Gastroesophageal sphincter (tissue), 4 donors: ENCODE measurements around the gene ITGA6. TPM values are rescaled to one million over a fixed set of nuclear protein-coding genes. Genes with fewer than 3 reads are reported as not detected.
"Not testable (repeated sequence)": the region's sequence is repeated elsewhere in the genome, so short reads cannot be mapped to it uniquely, and the experiment has no call there.

Experiments
- ATAC-seq: fragments of 150-250 bp; one replicate; pipeline ENCODE4 v1.9.1; 2016; ENCODE audit warnings: mild to moderate bottlenecking, moderate library complexity
- H3K27ac ChIP-seq, 4 donors: fragments of 200-600 bp; sonication (generic) in 3 of 4; 1 replicate in 3 of 4; 2 replicates in 1 of 4; pipeline ENCODE4 v1.5.1; 2016 to 2019
- H3K27me3 ChIP-seq: fragments of 200-600 bp; sonication (generic); one replicate; pipeline ENCODE4 v1.5.1; 2019
- H3K36me3 ChIP-seq, 2 donors: fragments of 200-600 bp; sonication (generic); one replicate each; pipeline ENCODE4 v1.5.1; 2019; ENCODE audit warnings: control low read depth in 1 of 2
- H3K4me1 ChIP-seq, 3 donors: fragments of 200-600 bp; sonication (generic); 1 replicate in 2 of 3; 2 replicates in 1 of 3; pipeline ENCODE4 v1.5.1; 2016 to 2019; ENCODE audit warnings: control low read depth in 2 of 3
- H3K4me3 ChIP-seq, 2 donors: fragments of 200-600 bp; sonication (generic); one replicate each; pipeline ENCODE4 v1.5.1; 2019; ENCODE audit warnings: mild to moderate bottlenecking in 1 of 2, moderate library complexity in 1 of 2
- H3K9me3 ChIP-seq, 3 donors: fragments of 200-600 bp; sonication (generic); one replicate each; pipeline ENCODE4 v1.5.1; 2017 to 2019; ENCODE audit warnings: control low read depth in 2 of 3
- EP300 ChIP-seq: sonication (generic); formaldehyde crosslinking; IDR thresholded peaks from one replicate; pipeline ENCODE4 v1.6.1; 2017; ENCODE audit warnings: antibody characterized with exemption, mild to moderate bottlenecking
- POLR2A ChIP-seq, 2 donors: fragments of 450-650 bp; IDR thresholded peaks; one replicate each; pipeline ENCODE4 v1.6.1; 2017; ENCODE audit warnings: antibody characterized with exemption in 2 of 2, mild to moderate bottlenecking in 2 of 2, moderate library complexity in 1 of 2
- POLR2AphosphoS5 ChIP-seq: sonication (generic); formaldehyde crosslinking; IDR thresholded peaks from one replicate; pipeline ENCODE4 v1.6.1; 2017; ENCODE audit warnings: antibody characterized with exemption
- WGBS, 2 donors: methylation state at CpG; one replicate each; pipeline ENCODE4 v1.1.5; 2018; ENCODE audit warnings: low coverage in 1 of 2; 5-methylcytosine and 5-hydroxymethylcytosine counted together
- total RNA-seq, 4 donors: library from RNA; depleted of rRNA; stranded (reverse); fragments of >200 nt; gene quantifications; one replicate each; pipeline ENCODE4 v1.1.0, GENCODE V29; 2016
- TF ChIP-seq, protein P1 (sequence below), 4 experiments: fragments of 200-600 bp in 2 of 4; fragments of 450-650 bp in 2 of 4; sonication (generic) in 1 of 4; IDR thresholded peaks; one replicate each; pipeline ENCODE4 v1.5.1; 2017 to 2019; ENCODE audit warnings: antibody characterized with exemption in 4 of 4, mild to moderate bottlenecking in 2 of 4, moderate library complexity in 2 of 4

ITGA6 gene
- total RNA-seq, 4 donors from 2014 or later: 32.5 to 62.2 (median 48.7) TPM

DNA sequence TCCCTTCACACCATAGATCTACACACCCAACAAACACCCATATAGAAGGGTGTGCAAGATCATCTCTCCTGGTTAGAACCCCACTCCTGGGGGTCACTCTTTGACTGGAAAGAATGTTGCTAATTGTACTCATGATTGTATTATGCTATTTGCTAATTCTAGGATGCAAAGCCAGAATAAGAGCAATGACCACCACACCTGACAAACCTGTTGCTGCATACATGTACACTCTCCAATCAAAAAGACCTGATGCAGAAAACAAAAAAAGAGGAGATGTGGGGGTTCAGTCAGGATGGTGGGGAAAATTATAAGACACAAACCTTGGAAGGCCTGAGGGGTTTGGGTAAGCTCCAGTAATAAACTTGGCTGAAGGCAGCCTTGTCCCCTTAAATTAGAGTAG lies 91.6 kb downstream of the ITGA6 start:
- no peak overlapping the region for H3K4me3 ChIP-seq
- no peaks in the 10 kb centered on the region for H3K27me3 ChIP-seq
- no peaks in the 10 kb centered on the region for H3K4me1 ChIP-seq
- H3K27ac ChIP-seq: no peak overlapping the region
- no peaks in the 10 kb centered on the region for H3K9me3 ChIP-seq
- TF ChIP-seq POLR2A (IDR thresholded peaks at IDR 0.05) (no peak), EP300 (no peak), POLR2AphosphoS5 (no peak)
- TF ChIP-seq, protein P1, sequence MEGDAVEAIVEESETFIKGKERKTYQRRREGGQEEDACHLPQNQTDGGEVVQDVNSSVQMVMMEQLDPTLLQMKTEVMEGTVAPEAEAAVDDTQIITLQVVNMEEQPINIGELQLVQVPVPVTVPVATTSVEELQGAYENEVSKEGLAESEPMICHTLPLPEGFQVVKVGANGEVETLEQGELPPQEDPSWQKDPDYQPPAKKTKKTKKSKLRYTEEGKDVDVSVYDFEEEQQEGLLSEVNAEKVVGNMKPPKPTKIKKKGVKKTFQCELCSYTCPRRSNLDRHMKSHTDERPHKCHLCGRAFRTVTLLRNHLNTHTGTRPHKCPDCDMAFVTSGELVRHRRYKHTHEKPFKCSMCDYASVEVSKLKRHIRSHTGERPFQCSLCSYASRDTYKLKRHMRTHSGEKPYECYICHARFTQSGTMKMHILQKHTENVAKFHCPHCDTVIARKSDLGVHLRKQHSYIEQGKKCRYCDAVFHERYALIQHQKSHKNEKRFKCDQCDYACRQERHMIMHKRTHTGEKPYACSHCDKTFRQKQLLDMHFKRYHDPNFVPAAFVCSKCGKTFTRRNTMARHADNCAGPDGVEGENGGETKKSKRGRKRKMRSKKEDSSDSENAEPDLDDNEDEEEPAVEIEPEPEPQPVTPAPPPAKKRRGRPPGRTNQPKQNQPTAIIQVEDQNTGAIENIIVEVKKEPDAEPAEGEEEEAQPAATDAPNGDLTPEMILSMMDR (IDR thresholded peaks at IDR 0.05): no peak
- no peaks in the 10 kb centered on the region for H3K36me3 ChIP-seq
- ATAC-seq: no peak

DNA sequence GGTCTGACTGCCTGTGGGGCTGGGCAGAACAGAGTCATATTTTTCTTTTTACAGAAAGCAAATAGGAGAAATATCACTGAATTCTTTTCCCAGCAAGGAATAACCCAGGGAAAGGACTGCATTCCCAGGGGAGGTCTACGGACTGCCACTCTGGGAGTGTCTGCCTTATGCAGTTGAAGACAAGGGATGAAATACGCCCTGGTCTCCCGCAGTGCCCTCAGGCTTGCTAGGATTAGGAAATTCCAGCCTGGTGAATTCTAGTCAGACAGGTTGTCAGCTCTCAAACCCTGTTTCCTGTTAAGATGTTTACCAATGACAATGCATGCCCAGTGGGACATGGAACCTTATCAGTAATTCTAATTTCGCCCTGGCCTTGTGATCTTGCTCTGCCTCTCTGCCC lies 98.2 kb downstream of the ITGA6 start:
- WGBS, 2 donors: 96 to 100% methylated on average over 1 to 4 of the region's 4 CpGs
- no peak for ATAC-seq
- no peak overlapping the region for H3K27ac ChIP-seq
- peaks cover 0 to 22% (median 0%) of the 10 kb centered on the region in 3 donors for H3K9me3 ChIP-seq
- H3K4me1 ChIP-seq: no peaks in the 10 kb centered on the region
- no peak for TF ChIP-seq POLR2AphosphoS5
- TF ChIP-seq, protein P1 (IDR thresholded peaks at IDR 0.05): no peak
- TF ChIP-seq POLR2A (IDR thresholded peaks at IDR 0.05): no peak
- no peak for TF ChIP-seq EP300
- H3K27me3 ChIP-seq: no peaks in the 10 kb centered on the region
- no peaks in the 10 kb centered on the region for H3K36me3 ChIP-seq
- H3K4me3 ChIP-seq: no peak overlapping the region

DNA sequence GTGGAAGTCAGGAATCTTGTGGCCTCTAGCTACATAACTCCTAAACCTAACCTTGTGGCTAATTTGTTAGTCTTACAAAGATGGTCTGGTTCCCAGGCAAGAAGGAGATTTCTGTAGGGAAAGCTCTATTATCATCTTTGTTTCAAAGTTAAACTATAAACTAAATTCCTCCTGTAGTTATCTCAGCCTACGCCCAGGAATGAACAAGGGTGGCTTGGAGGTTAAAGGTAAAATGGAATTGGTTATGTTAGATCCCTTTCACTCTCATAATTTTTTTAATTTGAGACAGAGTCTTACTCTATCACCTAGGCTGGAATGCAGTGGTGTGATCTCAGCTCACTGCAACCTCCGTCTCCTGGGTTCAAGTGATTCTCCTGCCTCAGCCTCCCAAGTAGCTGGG lies 103.9 kb downstream of the ITGA6 start:
- Histone ChIP-seq H3K27ac (no peak overlapping the region), H3K4me3 (no peak overlapping the region), H3K4me1 (no peaks in the 10 kb centered on the region), H3K27me3 (no peaks in the 10 kb centered on the region), H3K9me3 (peaks cover 0 to 9% (median 0%) of the 10 kb centered on the region in 3 donors), H3K36me3 (no peaks in the 10 kb centered on the region)
- ATAC-seq: no peak
- WGBS, 2 donors: 83 to 100% methylated on average over 1 to 2 of the region's 2 CpGs
- no peak for TF ChIP-seq POLR2AphosphoS5
- no peak for TF ChIP-seq POLR2A (IDR thresholded peaks at IDR 0.05)
- no peak for TF ChIP-seq EP300
- TF ChIP-seq, protein P1 (IDR thresholded peaks at IDR 0.05): no peak

DNA sequence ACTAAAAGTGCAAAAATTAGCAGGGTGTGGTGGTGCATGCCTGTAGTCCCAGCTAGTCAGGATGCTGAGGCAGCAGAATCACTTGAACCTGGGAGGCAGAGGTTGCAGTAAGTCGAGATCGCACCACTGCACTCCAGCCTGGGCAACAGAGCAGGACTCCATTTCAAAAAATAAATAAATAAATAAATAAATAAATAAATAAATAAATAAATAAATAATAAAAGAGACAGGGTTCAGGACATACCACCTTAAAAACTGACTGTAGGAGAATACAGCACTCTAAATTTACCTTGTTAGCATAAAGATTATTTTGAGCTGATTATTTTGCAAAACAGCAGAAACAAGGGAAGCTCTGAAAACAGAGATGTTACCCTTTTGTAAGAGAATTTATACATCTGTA lies 105.1 kb downstream of the ITGA6 start:
- H3K27me3 ChIP-seq, H3K36me3 ChIP-seq, H3K9me3 ChIP-seq, H3K4me3 ChIP-seq, H3K4me1 ChIP-seq, ATAC-seq, H3K27ac ChIP-seq: not testable (repeated sequence)
- WGBS, 2 donors: 100% methylated on average over 2 of the region's 2 CpGs; no CpG with 5 or more reads in 1 of the 2 donors

DNA sequence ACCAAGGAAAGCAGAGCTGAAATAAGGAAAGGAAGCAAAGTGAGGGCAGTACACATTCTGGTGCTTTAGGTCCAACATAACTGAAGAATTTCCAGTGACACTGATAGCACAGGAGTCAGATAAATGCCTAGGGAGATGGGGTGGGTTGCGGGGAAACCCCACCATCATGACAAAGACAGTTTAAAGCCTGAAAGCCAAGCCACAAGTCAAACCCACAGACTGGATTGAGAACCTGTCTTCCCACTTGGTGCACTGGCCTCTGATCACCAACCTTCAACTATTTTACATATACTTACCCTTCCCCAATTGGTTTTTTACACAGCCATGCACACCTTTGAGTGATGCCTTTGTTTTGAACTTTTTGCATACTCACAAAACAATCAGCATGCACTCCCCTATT lies 106.3 kb downstream of the ITGA6 start:
- Histone ChIP-seq H3K27ac (no peak overlapping the region), H3K9me3 (no peaks in the 10 kb centered on the region), H3K4me3 (no peak overlapping the region), H3K36me3 (no peaks in the 10 kb centered on the region), H3K4me1 (no peaks in the 10 kb centered on the region), H3K27me3 (no peaks in the 10 kb centered on the region)
- ATAC-seq: no peak
- no peak for TF ChIP-seq POLR2AphosphoS5
- TF ChIP-seq POLR2A (IDR thresholded peaks at IDR 0.05): no peak
- TF ChIP-seq, protein P1 (IDR thresholded peaks at IDR 0.05): no peak
- TF ChIP-seq EP300: no peak
- WGBS, 2 donors: 71 to 92% methylated on average over 1 of the region's 1 CpG

DNA sequence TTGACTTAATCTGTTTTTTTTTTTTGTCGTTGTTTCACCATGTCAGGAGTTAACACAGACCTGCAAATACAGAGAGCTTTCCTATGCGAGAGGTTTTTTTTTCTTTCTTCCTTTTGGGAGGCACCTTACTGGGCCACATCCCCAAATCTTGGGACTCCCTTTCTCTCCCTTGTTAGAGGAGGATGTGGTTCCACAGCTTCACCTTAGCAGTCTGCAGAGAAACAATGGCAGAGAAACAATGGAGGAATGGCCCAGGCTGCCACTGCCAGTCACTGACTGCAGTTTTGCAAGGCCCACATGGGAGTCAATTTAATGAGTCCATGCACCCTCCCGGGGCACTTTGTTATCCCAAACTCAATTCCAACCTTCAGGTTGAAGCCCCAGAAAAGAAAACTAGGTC lies 107.7 kb downstream of the ITGA6 start:
- no peaks in the 10 kb centered on the region for H3K4me1 ChIP-seq
- no peaks in the 10 kb centered on the region for H3K9me3 ChIP-seq
- WGBS, 2 donors: 95 to 100% methylated on average over 2 of the region's 3 CpGs
- no peaks in the 10 kb centered on the region for H3K36me3 ChIP-seq
- ATAC-seq: no peak
- no peak overlapping the region for H3K27ac ChIP-seq
- no peak overlapping the region for H3K4me3 ChIP-seq
- TF ChIP-seq POLR2A (IDR thresholded peaks at IDR 0.05) (no peak), EP300 (no peak), POLR2AphosphoS5 (no peak)
- TF ChIP-seq, protein P1 (IDR thresholded peaks at IDR 0.05): no peak
- H3K27me3 ChIP-seq: no peaks in the 10 kb centered on the region

DNA sequence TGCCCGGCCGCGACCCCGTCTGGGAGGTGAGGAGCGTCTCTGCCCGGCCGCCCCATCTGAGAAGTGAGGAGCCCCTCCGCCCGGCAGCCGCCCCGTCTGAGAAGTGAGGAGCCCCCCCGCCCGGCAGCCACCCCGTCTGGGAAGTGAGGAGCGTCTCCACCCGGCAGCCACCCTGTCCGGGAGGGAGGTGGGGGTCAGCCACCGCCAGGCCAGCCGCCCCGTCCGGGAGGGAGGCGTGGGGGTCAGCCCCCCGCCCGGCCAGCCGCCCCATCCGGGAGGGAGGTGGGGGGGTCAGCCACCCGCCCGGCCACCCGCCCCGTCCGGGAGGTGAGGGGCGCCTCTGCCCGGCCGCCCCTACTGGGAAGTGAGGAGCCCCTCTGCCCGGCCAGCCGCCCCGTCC lies 110.5 kb downstream of the ITGA6 start:
- H3K4me3 ChIP-seq, H3K27ac ChIP-seq, ATAC-seq, H3K27me3 ChIP-seq, H3K9me3 ChIP-seq, H3K36me3 ChIP-seq, H3K4me1 ChIP-seq: not testable (repeated sequence)
- WGBS, 2 donors: no CpG with 5 or more reads among the region's 37 CpGs
